GM12875 (cell line): ENCODE results near the gene NF1.

Experiments used
- H3K4me3 ChIP-seq: one replicate; pipeline ENCODE4 v1.5.1; 2011; ENCODE audit warnings: low read depth, low read length, control low read depth
- TF ChIP-seq, protein P1 (sequence below): IDR thresholded peaks from 2 replicates; pipeline ENCODE4 v1.5.1; 2011; ENCODE audit warnings: low read depth, mild to moderate bottlenecking, control low read depth, inconsistent platforms, low read length, moderate library complexity, borderline replicate concordance; ENCODE audit not compliant: insufficient read depth

Gene NF1

GRCh38 chr17:31130286-31131224 is 35.8 kb downstream of the NF1 start:
- TF ChIP-seq, protein P1, sequence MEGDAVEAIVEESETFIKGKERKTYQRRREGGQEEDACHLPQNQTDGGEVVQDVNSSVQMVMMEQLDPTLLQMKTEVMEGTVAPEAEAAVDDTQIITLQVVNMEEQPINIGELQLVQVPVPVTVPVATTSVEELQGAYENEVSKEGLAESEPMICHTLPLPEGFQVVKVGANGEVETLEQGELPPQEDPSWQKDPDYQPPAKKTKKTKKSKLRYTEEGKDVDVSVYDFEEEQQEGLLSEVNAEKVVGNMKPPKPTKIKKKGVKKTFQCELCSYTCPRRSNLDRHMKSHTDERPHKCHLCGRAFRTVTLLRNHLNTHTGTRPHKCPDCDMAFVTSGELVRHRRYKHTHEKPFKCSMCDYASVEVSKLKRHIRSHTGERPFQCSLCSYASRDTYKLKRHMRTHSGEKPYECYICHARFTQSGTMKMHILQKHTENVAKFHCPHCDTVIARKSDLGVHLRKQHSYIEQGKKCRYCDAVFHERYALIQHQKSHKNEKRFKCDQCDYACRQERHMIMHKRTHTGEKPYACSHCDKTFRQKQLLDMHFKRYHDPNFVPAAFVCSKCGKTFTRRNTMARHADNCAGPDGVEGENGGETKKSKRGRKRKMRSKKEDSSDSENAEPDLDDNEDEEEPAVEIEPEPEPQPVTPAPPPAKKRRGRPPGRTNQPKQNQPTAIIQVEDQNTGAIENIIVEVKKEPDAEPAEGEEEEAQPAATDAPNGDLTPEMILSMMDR: no peak
- H3K4me3 ChIP-seq: no peak overlapping the region

DNA sequence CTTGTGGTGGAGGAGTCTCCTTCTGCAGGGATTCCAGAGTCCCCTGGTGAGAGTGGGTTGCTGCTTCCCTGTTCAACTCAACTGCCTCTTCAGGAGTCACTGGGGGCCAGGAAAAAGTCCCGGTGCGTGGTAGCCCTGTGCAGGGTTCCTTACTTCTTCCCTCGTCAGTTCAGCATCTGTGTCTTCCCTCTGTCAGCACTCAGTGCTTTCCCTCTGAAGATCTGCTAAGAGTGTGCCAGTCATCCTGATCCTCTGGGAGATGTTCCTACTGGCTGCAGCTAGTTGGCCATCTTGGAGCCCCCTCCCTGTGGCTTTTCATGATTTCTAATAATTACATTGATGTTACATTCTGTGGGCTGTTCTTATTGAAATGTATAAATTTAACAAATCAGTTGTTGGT is 36.5 kb downstream of the NF1 start:
- TF ChIP-seq, protein P1: no peak
- no peak overlapping the region for H3K4me3 ChIP-seq

DNA sequence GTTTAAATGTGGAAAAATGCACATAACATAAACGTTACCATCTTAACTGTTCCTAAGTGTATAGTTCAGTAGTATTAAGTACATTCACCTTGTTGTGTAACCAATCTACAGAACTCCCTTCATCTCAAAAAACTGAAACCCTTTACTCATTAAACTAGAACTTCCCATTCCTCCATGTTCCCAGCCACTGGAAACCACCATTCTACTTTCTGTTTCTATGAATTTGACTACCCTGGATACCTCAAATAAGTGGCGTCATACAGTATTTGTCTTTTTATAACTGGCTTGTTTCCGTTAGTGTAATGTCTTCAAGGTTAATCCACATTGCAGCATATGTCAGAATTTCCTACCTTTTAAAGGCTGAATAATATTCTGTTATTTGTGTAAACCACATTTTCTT is 38.2 kb downstream of the NF1 start:
- no peak overlapping the region for H3K4me3 ChIP-seq
- TF ChIP-seq, protein P1: no peak

GRCh38 chr17:31134576-31134975 is 39.8 kb downstream of the NF1 start:
- TF ChIP-seq, protein P1: no peak
- no peak overlapping the region for H3K4me3 ChIP-seq

GRCh38 chr17:31136319-31136718 is 41.5 kb downstream of the NF1 start:
- TF ChIP-seq, protein P1: no peak
- no peak overlapping the region for H3K4me3 ChIP-seq

GRCh38 chr17:31140111-31140510 is 45.3 kb downstream of the NF1 start:
- H3K4me3 ChIP-seq: no peak overlapping the region
- TF ChIP-seq, protein P1: no peak

DNA sequence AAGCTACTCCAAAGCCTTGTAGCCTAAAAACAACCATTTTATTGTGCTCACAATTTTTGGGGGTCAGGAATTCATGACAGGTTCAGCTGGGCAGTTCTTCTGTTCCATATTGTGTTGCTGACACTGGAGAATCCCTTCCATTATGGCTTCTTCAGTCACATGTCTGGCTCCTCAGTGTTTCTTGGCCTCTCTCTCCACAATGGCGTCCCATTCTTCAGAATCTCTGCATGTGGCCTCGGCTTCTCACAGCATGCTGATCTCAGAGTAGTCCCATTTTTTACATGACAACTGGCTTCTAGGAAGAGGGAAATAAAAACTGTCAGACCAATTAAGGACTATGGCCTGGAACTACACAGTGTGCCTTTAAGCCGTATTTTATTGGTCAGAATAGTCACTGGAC is 49.7 kb downstream of the NF1 start:
- H3K4me3 ChIP-seq: no peak overlapping the region
- TF ChIP-seq, protein P1: no peak
